GM12891 (cell line): ENCODE measurements around the gene GRM4.

Experiments
- POLR2A ChIP-seq: IDR thresholded peaks from 2 replicates; pipeline ENCODE4 v1.6.1; 2011; ENCODE audit warnings: low read depth, low read length, control low read depth
- POLR2AphosphoS5 ChIP-seq: IDR thresholded peaks from 2 replicates; pipeline ENCODE4 v1.6.1; 2011; ENCODE audit warnings: low read depth, low read length, control low read depth

- TF ChIP-seq POLR2AphosphoS5 (no peak), POLR2A (no peak)
These were observed 10.3 kb downstream of the GRM4 start for GRCh38 chr6:34135541-34135940.
